Astrocyte (in vitro differentiated cells and primary cell): ENCODE measurements around the gene SNCB. TPM values are rescaled to one million over a fixed set of nuclear protein-coding genes. Genes with fewer than 3 reads are reported as not detected.

Experiments used
- DNase-seq: peaks from one replicate; pipeline ENCODE4 v3.0.0-alpha.2; 2010; ENCODE audit warnings: low read depth
- FAIRE-seq: peaks from 2 replicates; lab custom pipeline; 2011; peaks lifted over from hg19 to GRCh38; lab: Jason Lieb, UNC
- H2AFZ ChIP-seq: 2 replicates; pipeline ENCODE4 v1.6.0; 2012; ENCODE audit warnings: low read depth, low read length, inconsistent platforms
- H3K27ac ChIP-seq: 2 replicates; pipeline ENCODE4 v1.5.1; 2011; ENCODE audit warnings: low read depth, low read length, inconsistent platforms
- H3K27me3 ChIP-seq: 2 replicates; pipeline ENCODE4 v1.6.0; 2011; ENCODE audit warnings: low read length, inconsistent platforms; ENCODE audit not compliant: insufficient read depth
- H3K36me3 ChIP-seq: 2 replicates; pipeline ENCODE4 v1.5.1; 2011; ENCODE audit warnings: low read length, inconsistent platforms; ENCODE audit not compliant: insufficient read depth
- H3K4me1 ChIP-seq: 2 replicates; pipeline ENCODE4 v1.5.1; 2011; ENCODE audit warnings: low read length, inconsistent platforms; ENCODE audit not compliant: insufficient read depth
- H3K4me2 ChIP-seq: 2 replicates; pipeline ENCODE4 v1.6.0; 2012; ENCODE audit warnings: low read length, inconsistent platforms
- H3K4me3 ChIP-seq: 2 replicates; pipeline ENCODE4 v1.5.1; 2011; ENCODE audit warnings: low read depth, mild to moderate bottlenecking, low read length, inconsistent platforms; ENCODE audit not compliant: insufficient read depth
- H3K79me2 ChIP-seq: 2 replicates; pipeline ENCODE4 v1.6.0; 2012; ENCODE audit warnings: mild to moderate bottlenecking, low read length, inconsistent platforms; ENCODE audit not compliant: insufficient read depth
- H3K9ac ChIP-seq: 2 replicates; pipeline ENCODE4 v1.6.0; 2012; ENCODE audit warnings: mild to moderate bottlenecking, low read length, inconsistent platforms
- H3K9me3 ChIP-seq: 2 replicates; pipeline ENCODE4 v1.5.1; 2012; ENCODE audit warnings: low read depth, mild to moderate bottlenecking, low read length, inconsistent platforms; ENCODE audit not compliant: insufficient read depth
- H4K20me1 ChIP-seq: 2 replicates; pipeline ENCODE4 v1.6.0; 2012; ENCODE audit warnings: low read length, inconsistent platforms; ENCODE audit not compliant: insufficient read depth
- H3K27ac Mint-ChIP-seq: one replicate; pipeline ENCODE4 v1.8.0; 2021; ENCODE audit warnings: mild to moderate bottlenecking, mixed read lengths; ENCODE audit not compliant: unreplicated experiment
- H3K27me3 Mint-ChIP-seq: one replicate; pipeline ENCODE4 v1.8.0; 2021; ENCODE audit warnings: low read depth, mixed read lengths; ENCODE audit not compliant: unreplicated experiment
- H3K36me3 Mint-ChIP-seq: one replicate; pipeline ENCODE4 v1.8.0; 2021; ENCODE audit warnings: low read depth, mixed read lengths; ENCODE audit not compliant: unreplicated experiment
- H3K4me1 Mint-ChIP-seq: one replicate; pipeline ENCODE4 v1.8.0; 2021; ENCODE audit warnings: low read depth, mixed read lengths; ENCODE audit not compliant: unreplicated experiment
- H3K4me3 Mint-ChIP-seq: one replicate; pipeline ENCODE4 v1.8.0; 2021; ENCODE audit warnings: mild to moderate bottlenecking, moderate library complexity, mixed read lengths; ENCODE audit not compliant: unreplicated experiment
- H3K9me3 Mint-ChIP-seq: one replicate; pipeline ENCODE4 v1.8.0; 2021; ENCODE audit warnings: mild to moderate bottlenecking, mixed read lengths; ENCODE audit not compliant: unreplicated experiment
- EZH2 ChIP-seq: IDR thresholded peaks from 2 replicates; pipeline ENCODE4 v1.6.1; 2012; ENCODE audit warnings: mild to moderate bottlenecking, low read length, inconsistent platforms; ENCODE audit not compliant: insufficient read depth
- total RNA-seq: library from RNA; stranded (reverse); gene quantifications from 2 replicates; pipeline ENCODE4 v1.2.1, GENCODE V29; 2021
- TF ChIP-seq, protein P1 (sequence below): IDR thresholded peaks from 2 replicates; pipeline ENCODE4 v1.5.1; 2011; ENCODE audit warnings: low read depth, mild to moderate bottlenecking, inconsistent platforms, low read length, moderate library complexity; ENCODE audit not compliant: insufficient read depth

SNCB gene
- total RNA-seq, 1 donor from 2014 or later, result 3.4 TPM

GRCh38 chr5:176671399-176671798 is 41.1 kb upstream of the SNCB start:
- H3K36me3 Mint-ChIP-seq, result no peaks in the 10 kb centered on the region
- Histone ChIP-seq H3K27ac (no peak overlapping the region), H3K4me1 (peaks cover 2% of the 10 kb centered on the region), H3K4me3 (no peak overlapping the region), H3K27me3 (peaks cover 28% of the 10 kb centered on the region), H3K36me3 (no peaks in the 10 kb centered on the region), H4K20me1 (no peaks in the 10 kb centered on the region), H3K9me3 (no peaks in the 10 kb centered on the region), H3K79me2 (no peaks in the 10 kb centered on the region), H2AFZ (no peak overlapping the region), H3K9ac (no peak overlapping the region), H3K4me2 (no peak overlapping the region)
- no peak for FAIRE-seq
- TF ChIP-seq, protein P1, sequence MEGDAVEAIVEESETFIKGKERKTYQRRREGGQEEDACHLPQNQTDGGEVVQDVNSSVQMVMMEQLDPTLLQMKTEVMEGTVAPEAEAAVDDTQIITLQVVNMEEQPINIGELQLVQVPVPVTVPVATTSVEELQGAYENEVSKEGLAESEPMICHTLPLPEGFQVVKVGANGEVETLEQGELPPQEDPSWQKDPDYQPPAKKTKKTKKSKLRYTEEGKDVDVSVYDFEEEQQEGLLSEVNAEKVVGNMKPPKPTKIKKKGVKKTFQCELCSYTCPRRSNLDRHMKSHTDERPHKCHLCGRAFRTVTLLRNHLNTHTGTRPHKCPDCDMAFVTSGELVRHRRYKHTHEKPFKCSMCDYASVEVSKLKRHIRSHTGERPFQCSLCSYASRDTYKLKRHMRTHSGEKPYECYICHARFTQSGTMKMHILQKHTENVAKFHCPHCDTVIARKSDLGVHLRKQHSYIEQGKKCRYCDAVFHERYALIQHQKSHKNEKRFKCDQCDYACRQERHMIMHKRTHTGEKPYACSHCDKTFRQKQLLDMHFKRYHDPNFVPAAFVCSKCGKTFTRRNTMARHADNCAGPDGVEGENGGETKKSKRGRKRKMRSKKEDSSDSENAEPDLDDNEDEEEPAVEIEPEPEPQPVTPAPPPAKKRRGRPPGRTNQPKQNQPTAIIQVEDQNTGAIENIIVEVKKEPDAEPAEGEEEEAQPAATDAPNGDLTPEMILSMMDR, result no peak
- no peak for TF ChIP-seq EZH2
- no peak for DNase-seq
- no peaks in the 10 kb centered on the region for H3K4me1 Mint-ChIP-seq
- H3K9me3 Mint-ChIP-seq, result peaks cover 2% of the 10 kb centered on the region
- H3K27ac Mint-ChIP-seq, result no peak overlapping the region
- H3K4me3 Mint-ChIP-seq, result no peak overlapping the region
- H3K27me3 Mint-ChIP-seq, result peaks cover 56% of the 10 kb centered on the region

- TF ChIP-seq EZH2, result no peak
- TF ChIP-seq, protein P1, result no peak
- Histone ChIP-seq H4K20me1 (no peaks in the 10 kb centered on the region), H3K9ac (no peak overlapping the region), H3K4me2 (no peak overlapping the region), H3K4me1 (no peaks in the 10 kb centered on the region), H3K79me2 (no peaks in the 10 kb centered on the region), H3K27me3 (peaks cover 33% of the 10 kb centered on the region), H3K4me3 (no peak overlapping the region), H3K9me3 (no peaks in the 10 kb centered on the region), H3K36me3 (no peaks in the 10 kb centered on the region), H3K27ac (no peak overlapping the region), H2AFZ (no peak overlapping the region)
- H3K4me3 Mint-ChIP-seq, result no peak overlapping the region
- H3K36me3 Mint-ChIP-seq, result no peaks in the 10 kb centered on the region
- DNase-seq (no peak), FAIRE-seq (no peak)
- no peaks in the 10 kb centered on the region for H3K4me1 Mint-ChIP-seq
- no peaks in the 10 kb centered on the region for H3K9me3 Mint-ChIP-seq
- no peak overlapping the region for H3K27ac Mint-ChIP-seq
- peaks cover 58% of the 10 kb centered on the region for H3K27me3 Mint-ChIP-seq
Observed at GRCh38 chr5:176670449-176670848, 40.1 kb upstream of the SNCB start.

GRCh38 chr5:176667637-176668036 is 37.3 kb upstream of the SNCB start:
- H3K79me2 ChIP-seq, result no peaks in the 10 kb centered on the region
- H3K27me3 ChIP-seq, result peaks cover 47% of the 10 kb centered on the region
- DNase-seq (no peak), FAIRE-seq (no peak)
- Mint-ChIP-seq H3K27ac (no peak overlapping the region), H3K36me3 (no peaks in the 10 kb centered on the region), H3K4me1 (no peaks in the 10 kb centered on the region), H3K4me3 (no peak overlapping the region), H3K27me3 (peaks cover 72% of the 10 kb centered on the region), H3K9me3 (no peaks in the 10 kb centered on the region)
- H3K36me3 ChIP-seq, result no peaks in the 10 kb centered on the region
- no peak for TF ChIP-seq EZH2
- TF ChIP-seq, protein P1, result no peak
- no peak overlapping the region for H2AFZ ChIP-seq
- H3K4me3 ChIP-seq, result no peak overlapping the region
- no peaks in the 10 kb centered on the region for H3K9me3 ChIP-seq
- no peak overlapping the region for H3K4me2 ChIP-seq
- no peak overlapping the region for H3K9ac ChIP-seq
- H3K4me1 ChIP-seq, result no peaks in the 10 kb centered on the region
- H3K27ac ChIP-seq, result no peak overlapping the region
- H4K20me1 ChIP-seq, result no peaks in the 10 kb centered on the region
